ENCODE results near the gene ASPN.

Gene ASPN

GRCh38 chr9:92482329-92482728 is at the start of gene ASPN:
Gene ASPN (minus strand): TSS chr9:92482506.
- no peak for DNase-seq

GRCh38 chr9:92530893-92531292 is 48.6 kb upstream of the ASPN start:
- no peak for DNase-seq

- no peak for DNase-seq
These were observed 46.8 kb upstream of the ASPN start for GRCh38 chr9:92529124-92529523.

GRCh38 chr9:92528522-92528849 is 46.2 kb upstream of the ASPN start:
- DNase-seq = no peak

- no peak for DNase-seq
These were observed 45.7 kb upstream of the ASPN start for GRCh38 chr9:92527832-92528521.

- DNase-seq = no peak
These were observed 45.1 kb upstream of the ASPN start for GRCh38 chr9:92527291-92527828.

GRCh38 chr9:92525306-92525705 is 43.0 kb upstream of the ASPN start:
- DNase-seq = no peak

- DNase-seq = no peak
These were observed 42.6 kb upstream of the ASPN start for GRCh38 chr9:92524881-92525280.

GRCh38 chr9:92522983-92523970 is 41.0 kb upstream of the ASPN start:
- no peak for DNase-seq

- no peak for DNase-seq
These were observed 38.5 kb upstream of the ASPN start for GRCh38 chr9:92520837-92521236.

GRCh38 chr9:92518199-92518598 is 35.9 kb upstream of the ASPN start:
- no peak for DNase-seq

GRCh38 chr9:92517046-92517445 is 34.7 kb upstream of the ASPN start:
- DNase-seq = no peak

GRCh38 chr9:92516521-92516920 is 34.2 kb upstream of the ASPN start:
- DNase-seq = no peak

- no peak for DNase-seq
These were observed 32.3 kb upstream of the ASPN start for GRCh38 chr9:92514635-92515034.

GRCh38 chr9:92513349-92513748 is 31.0 kb upstream of the ASPN start:
- no peak for DNase-seq

- no peak for DNase-seq
These were observed 30.3 kb upstream of the ASPN start for GRCh38 chr9:92512622-92513021.

- no peak for DNase-seq
These were observed 28.4 kb upstream of the ASPN start for GRCh38 chr9:92510747-92511146.

GRCh38 chr9:92509050-92509449 is 26.7 kb upstream of the ASPN start:
- no peak for DNase-seq

- no peak for DNase-seq
These were observed 25.9 kb upstream of the ASPN start for GRCh38 chr9:92508018-92508820.

- no peak for DNase-seq
These were observed 25.2 kb upstream of the ASPN start for GRCh38 chr9:92507496-92507895.

- DNase-seq = no peak
These were observed 24.7 kb upstream of the ASPN start for GRCh38 chr9:92507005-92507404.

GRCh38 chr9:92506184-92506857 is 24.0 kb upstream of the ASPN start:
- DNase-seq = no peak

GRCh38 chr9:92504881-92505280 is 22.6 kb upstream of the ASPN start:
- DNase-seq = no peak

All from activated CD8-positive, alpha-beta memory T cell treated with anti-CD3 and anti-CD28 coated beads for 24 hours (primary cell).